GM12878 (cell line): ENCODE measurements around the gene MTMR4.

Experiments
- BCL3 ChIP-seq: IDR thresholded peaks from 2 replicates; pipeline ENCODE4 v1.6.1; 2011; ENCODE audit warnings: borderline replicate concordance, low read depth, mild to moderate bottlenecking, moderate library complexity, low read length; ENCODE audit not compliant: insufficient read depth, poor library complexity, severe bottlenecking
- BHLHE40 ChIP-seq, 2 experiments: fragments of 450-650 bp in 1 of 2; IDR thresholded peaks; 2 replicates each; pipeline ENCODE4 v1.6.1; 2011 to 2017; ENCODE audit warnings: low read depth in 2 of 2, borderline replicate concordance in 1 of 2, improper control_type of control experiment in 1 of 2, low read length in 1 of 2, mild to moderate bottlenecking in 1 of 2
- CHD2 ChIP-seq: IDR thresholded peaks from 2 replicates; pipeline ENCODE4 v1.6.1; 2011; ENCODE audit warnings: low read depth, low read length, improper control_type of control experiment, borderline replicate concordance
- CREB1 ChIP-seq: IDR thresholded peaks from 2 replicates; pipeline ENCODE4 v1.6.1; 2012; ENCODE audit warnings: low read depth, mild to moderate bottlenecking, inconsistent platforms
- CREM ChIP-seq: IDR thresholded peaks from 2 replicates; pipeline ENCODE4 v1.6.1; 2014; ENCODE audit warnings: antibody characterized with exemption, low read depth
- E2F4 ChIP-seq: IDR thresholded peaks from 2 replicates; pipeline ENCODE4 v1.6.1; 2012; ENCODE audit warnings: low read depth, low read length, improper control_type of control experiment
- EZH2 ChIP-seq: IDR thresholded peaks from 2 replicates; pipeline ENCODE4 v1.6.1; 2012; ENCODE audit warnings: low read depth, mild to moderate bottlenecking, control low read depth, inconsistent platforms, low read length, borderline replicate concordance; ENCODE audit not compliant: control insufficient read depth
- POLR2A ChIP-seq: IDR thresholded peaks from 2 replicates; pipeline ENCODE4 v1.6.1; 2011; ENCODE audit warnings: low read depth, mild to moderate bottlenecking, low read length
- SIN3A ChIP-seq: IDR thresholded peaks from 2 replicates; pipeline ENCODE4 v1.6.1; 2012; ENCODE audit warnings: low read depth, low read length, improper control_type of control experiment
- TAF1 ChIP-seq: IDR thresholded peaks from 2 replicates; pipeline ENCODE4 v1.6.1; 2011; ENCODE audit warnings: mild to moderate bottlenecking, low read depth, low read length, borderline replicate concordance
- TCF7 ChIP-seq: IDR thresholded peaks from 2 replicates; pipeline ENCODE4 v1.6.1; 2014; ENCODE audit warnings: antibody characterized with exemption, borderline replicate concordance
- ZNF24 ChIP-seq: fragments of 450-650 bp; IDR thresholded peaks from 2 replicates; pipeline ENCODE4 v1.6.1; 2017; ENCODE audit warnings: antibody characterized with exemption, mild to moderate bottlenecking
- TF ChIP-seq, protein P1 (sequence below), 3 experiments: IDR thresholded peaks in 2 of 3; conservative IDR thresholded peaks in 1 of 3; 2 replicates each; pipeline ENCODE4 v1.5.1; 2011; ENCODE audit warnings: low read depth in 3 of 3, low read length in 3 of 3, mild to moderate bottlenecking in 3 of 3, control low read depth in 2 of 3, moderate library complexity in 2 of 3, inconsistent platforms in 1 of 3, mixed read lengths in 1 of 3; ENCODE audit not compliant: control insufficient read depth in 2 of 3, insufficient read depth in 1 of 3; ENCODE audit errors: extremely low read depth in 1 of 3

DNA sequence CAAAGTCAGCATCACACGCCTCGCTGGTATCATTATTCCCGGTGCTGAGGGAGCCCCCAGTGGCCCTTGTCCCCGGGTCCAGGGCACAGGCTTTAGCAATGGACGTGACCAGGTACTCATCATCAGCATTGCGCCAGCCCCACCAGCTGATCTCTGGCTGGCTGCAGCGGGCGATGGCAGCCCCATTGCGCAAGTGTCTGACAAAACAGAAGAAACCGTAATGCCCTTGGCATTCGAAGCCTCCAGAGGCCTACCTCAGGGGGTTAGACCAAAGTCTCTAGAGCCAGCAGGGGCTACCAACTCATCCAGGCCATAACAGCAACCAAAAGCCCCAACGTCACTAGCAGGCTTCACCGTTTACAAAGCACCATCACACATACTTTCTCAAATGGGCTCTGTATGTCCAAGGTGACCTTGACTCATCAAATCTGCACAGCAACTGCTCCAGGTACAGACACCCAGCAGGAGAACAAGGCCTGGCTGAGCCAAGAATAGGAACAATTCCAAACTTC, 7.3 kb downstream of the MTMR4 start:
- TF ChIP-seq POLR2A = no peak; the same call in 1 of the 2 replicates
- no peak for TF ChIP-seq E2F4
- no peak for TF ChIP-seq ZNF24
- TF ChIP-seq, protein P1, sequence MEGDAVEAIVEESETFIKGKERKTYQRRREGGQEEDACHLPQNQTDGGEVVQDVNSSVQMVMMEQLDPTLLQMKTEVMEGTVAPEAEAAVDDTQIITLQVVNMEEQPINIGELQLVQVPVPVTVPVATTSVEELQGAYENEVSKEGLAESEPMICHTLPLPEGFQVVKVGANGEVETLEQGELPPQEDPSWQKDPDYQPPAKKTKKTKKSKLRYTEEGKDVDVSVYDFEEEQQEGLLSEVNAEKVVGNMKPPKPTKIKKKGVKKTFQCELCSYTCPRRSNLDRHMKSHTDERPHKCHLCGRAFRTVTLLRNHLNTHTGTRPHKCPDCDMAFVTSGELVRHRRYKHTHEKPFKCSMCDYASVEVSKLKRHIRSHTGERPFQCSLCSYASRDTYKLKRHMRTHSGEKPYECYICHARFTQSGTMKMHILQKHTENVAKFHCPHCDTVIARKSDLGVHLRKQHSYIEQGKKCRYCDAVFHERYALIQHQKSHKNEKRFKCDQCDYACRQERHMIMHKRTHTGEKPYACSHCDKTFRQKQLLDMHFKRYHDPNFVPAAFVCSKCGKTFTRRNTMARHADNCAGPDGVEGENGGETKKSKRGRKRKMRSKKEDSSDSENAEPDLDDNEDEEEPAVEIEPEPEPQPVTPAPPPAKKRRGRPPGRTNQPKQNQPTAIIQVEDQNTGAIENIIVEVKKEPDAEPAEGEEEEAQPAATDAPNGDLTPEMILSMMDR (IDR thresholded peaks at IDR 0.05 in 2 of 3, conservative IDR thresholded peaks at IDR 0.05 in 1 of 3; ENCODE audit: control insufficient read depth in 2 of 3, extremely low read depth in 1 of 3, insufficient read depth in 1 of 3, low read depth in 3 of 3, low read length in 3 of 3) = no peak
- TF ChIP-seq BCL3 = no peak
- no peak for TF ChIP-seq EZH2
- no peak for TF ChIP-seq CREB1
- TF ChIP-seq TCF7 = no peak
- TF ChIP-seq TAF1 = no peak
- TF ChIP-seq BHLHE40 (IDR thresholded peaks at IDR 0.05; ENCODE audit: borderline replicate concordance in 1 of 2, low read depth in 2 of 2, low read length in 1 of 2) = no peak
- no peak for TF ChIP-seq CREM
- TF ChIP-seq SIN3A = no peak
- TF ChIP-seq CHD2 = no peak
